Fibroblast of lung (primary cell): ENCODE measurements around the gene ANKRD17.

Experiments used
- CTCF ChIP-seq, 2 donors: IDR thresholded peaks in 1 of 2; conservative IDR thresholded peaks in 1 of 2; 1 replicate in 1 of 2; 2 replicates in 1 of 2; pipeline ENCODE4 v1.5.1; 2011 to 2012; ENCODE audit warnings: low read length in 2 of 2, control low read depth in 1 of 2, inconsistent platforms in 1 of 2, low read depth in 1 of 2, mild to moderate bottlenecking in 1 of 2
- EZH2 ChIP-seq: IDR thresholded peaks from 2 replicates; pipeline ENCODE4 v1.5.1; 2012; ENCODE audit warnings: low read length, control low read depth, mild to moderate bottlenecking; ENCODE audit errors: missing control alignments

- TF ChIP-seq CTCF (conservative IDR thresholded peaks at IDR 0.05 in 1 of 2, IDR thresholded peaks at IDR 0.05 in 1 of 2; ENCODE audit: low read depth in 1 of 2, low read length in 2 of 2): no peak
- TF ChIP-seq EZH2: no peak
Measured at GRCh38 chr4:73156394-73156793, 102.2 kb downstream of the ANKRD17 start.
